T-helper 1 cell treated with Interleukin-12 subunit alpha and Interleukin-12 subunit beta and Interleukin-4 antibody, amounts not matched to agents 30 ng/mL and 1 ng/mL, for 36 hours (primary cell): ENCODE results near the gene FPR3. TPM values are rescaled to one million over a fixed set of nuclear protein-coding genes. Genes with fewer than 3 reads are reported as not detected.

ENCODE experiments used
- intact Hi-C: fragments of 100-400 bp; cut with micrococcal nuclease; formaldehyde crosslinking; loops from one replicate; pipeline ENCODE4 v1.15.1; 2024
- total RNA-seq: library from RNA; stranded (reverse); gene quantifications from 2 replicates; pipeline ENCODE4 v1.2.3, GENCODE V29; 2022

Gene FPR3
- not detected in 2 replicates for total RNA-seq

GRCh38 chr19:51794885-51795490 is at the start of gene FPR3:
FPR3 (plus strand) TSS chr19:51795157; CDS start chr19:51823749, 28,592 bp downstream.
- intact Hi-C loops = no loop called here

DNA sequence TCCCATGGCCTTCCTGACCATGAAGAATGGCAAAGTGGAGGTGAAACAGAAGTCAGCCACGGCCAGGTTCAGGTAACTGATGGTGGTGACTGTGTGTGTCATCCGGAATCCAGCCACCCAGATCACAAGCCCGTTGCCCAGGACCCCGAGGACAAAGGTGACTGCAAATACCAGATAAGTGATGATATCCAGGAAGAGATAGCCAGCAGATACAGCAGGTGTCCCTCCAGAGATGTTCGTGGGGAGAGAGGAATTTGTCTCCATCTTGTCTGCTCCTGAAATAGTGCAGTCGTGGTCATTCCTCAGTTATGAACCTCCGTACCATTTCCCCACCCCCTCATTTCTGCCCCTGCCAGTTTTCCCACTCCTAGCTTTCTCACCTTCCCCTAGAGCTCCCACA is 48.2 kb upstream of the FPR3 start:
- intact Hi-C loops = no loop called here

DNA sequence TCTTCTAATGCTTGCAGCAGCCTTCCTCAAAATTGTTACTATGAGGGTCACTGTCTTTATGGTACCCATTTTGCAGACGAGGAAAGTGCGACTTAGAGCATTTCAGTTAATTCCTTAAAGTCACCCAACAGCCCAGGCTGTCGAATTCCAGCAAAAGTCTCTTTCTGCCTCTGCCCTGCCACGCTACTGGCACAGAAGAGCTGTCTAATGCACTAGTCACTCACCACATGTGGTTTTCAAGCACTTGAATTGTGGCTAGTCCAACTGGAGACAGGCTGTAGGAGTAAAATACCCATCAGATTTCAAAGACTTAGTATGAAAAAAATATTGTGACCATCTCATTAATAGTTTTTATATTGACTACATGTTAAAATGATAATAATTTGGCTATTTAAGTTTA is 45.0 kb upstream of the FPR3 start:
- intact Hi-C loops = no loop called here

- intact Hi-C loops = no loop called here
Measured at GRCh38 chr19:51750400-51751094, 44.4 kb upstream of the FPR3 start.

GRCh38 chr19:51751655-51752054 is 43.3 kb upstream of the FPR3 start, which contains the start of gene FPR1:
FPR1 (minus strand) TSS chr19:51751878; CDS start chr19:51746994, 4,884 bp downstream.
- intact Hi-C loops = no loop called here

DNA sequence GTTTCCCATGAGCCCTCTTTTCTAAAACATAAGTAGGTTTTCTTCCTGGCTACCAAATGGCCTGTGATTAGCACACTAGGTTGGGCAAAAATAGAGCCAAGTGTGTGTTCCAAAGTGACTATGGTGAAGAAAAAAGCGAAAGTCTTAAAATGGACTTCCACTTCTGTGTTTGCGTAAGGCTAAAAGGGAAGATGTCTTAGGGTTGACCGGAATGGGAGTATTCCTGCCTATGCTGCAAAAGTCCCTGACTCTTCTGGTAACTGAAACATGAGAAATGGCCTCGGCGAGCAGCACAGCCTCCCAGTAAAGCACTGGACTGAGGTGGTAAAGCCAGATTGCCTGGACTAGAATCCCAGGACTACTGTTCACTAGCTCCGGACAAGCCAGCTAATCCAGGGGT is 40.8 kb upstream of the FPR3 start:
- intact Hi-C loops = no loop called here

DNA sequence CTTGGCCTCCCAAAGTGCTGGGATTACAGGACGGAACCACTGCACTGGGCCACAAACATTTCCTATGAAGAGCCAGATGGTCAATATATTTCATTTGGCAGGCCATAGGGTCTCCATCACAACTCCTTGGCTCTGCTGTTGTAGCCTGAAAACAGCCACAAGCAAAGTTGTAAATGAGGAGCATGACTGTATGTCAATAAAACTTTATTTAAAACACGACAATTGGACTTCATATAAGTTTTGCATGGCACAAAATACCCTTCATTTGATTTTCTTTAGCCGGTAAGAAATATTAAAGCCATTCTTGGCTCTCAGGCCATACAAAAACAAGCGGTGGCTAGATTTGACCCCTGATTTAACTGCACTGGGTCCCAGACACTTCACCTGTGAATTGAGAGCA is 40.2 kb upstream of the FPR3 start:
- intact Hi-C loops = no loop called here

DNA sequence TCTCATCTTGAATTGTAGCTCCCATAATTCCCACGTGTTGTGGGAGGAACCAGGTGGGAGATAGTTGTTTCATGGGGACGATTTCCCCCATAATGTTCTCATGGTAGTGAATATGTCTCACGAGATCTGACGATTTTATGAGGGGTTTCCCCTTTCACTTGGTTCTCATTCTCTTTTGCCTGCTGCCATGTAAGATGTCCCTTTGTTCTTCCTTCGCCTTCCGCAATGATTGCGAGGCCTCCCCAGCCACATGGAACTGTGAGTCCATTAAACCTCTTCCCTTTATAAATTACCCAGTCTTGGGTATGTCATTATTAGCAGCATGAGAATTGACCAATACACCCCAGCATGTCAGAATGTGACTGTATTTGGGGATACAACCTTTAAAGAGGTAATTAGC is 39.4 kb upstream of the FPR3 start:
- intact Hi-C loops = no loop called here

DNA sequence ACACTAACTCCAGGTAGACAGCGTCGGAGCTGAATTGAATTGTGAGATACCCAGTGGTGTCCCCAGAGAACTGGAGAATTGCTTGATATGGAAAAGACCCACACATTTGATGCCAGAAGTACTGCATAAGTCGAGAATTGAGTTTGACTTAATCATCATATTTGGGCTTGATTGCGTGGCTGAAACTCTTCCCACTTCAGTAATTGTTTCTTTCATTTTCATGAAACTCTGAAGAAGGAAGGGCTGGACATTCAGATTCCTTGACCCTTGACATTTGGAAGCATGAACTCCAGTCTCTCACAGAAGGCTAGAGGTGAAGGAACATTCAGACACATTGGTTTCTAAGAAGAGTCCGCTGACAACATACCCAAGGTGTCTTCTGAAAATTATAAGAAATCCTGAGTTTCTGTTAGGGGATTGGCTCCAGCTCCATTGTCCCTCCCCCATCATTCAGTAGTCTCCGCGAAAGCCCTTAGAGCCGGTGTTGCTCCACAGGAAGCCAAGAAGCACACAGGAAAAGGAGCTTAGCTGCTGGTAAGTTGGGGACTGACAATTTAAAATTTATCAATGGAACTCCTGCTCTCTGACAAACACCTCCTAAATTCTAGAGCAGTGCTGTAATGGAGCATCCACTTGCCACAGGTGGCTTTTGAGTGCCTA is 34.1 kb upstream of the FPR3 start, which contains the start of gene FPR2:
FPR2 (plus strand) TSS at position 484 of the 660 bp plus-strand sequence. CDS start 7,479 bp downstream, outside the sequence.
- intact Hi-C loops = no loop called here

- intact Hi-C loops = no loop called here
Measured at GRCh38 chr19:51761696-51762095, 33.3 kb upstream of the FPR3 start.

DNA sequence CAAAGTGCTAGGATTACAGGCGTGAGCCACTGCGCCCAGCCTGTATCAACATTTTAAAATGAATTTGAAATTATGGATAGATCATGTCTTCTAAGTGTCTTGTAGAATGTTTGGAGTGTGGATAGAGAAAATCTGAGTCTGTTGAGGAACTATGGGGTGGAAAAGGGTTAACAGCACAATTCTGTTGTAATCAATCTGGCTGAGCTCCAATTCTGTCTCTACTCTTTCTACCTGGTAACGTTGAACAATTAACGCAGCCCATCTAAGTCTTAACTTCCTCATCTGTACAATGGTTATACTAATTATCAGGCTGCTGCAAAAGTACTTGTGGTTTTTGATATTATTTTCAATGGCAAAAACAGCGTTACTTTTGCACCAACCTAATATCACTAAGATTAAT is 29.9 kb upstream of the FPR3 start:
- intact Hi-C loops = no loop called here

GRCh38 chr19:51766461-51766860 is 28.5 kb upstream of the FPR3 start:
- intact Hi-C loops = no loop called here

- intact Hi-C loops = no loop called here
Measured at GRCh38 chr19:51771376-51772130, 23.4 kb upstream of the FPR3 start.

GRCh38 chr19:51772977-51773376 is 22.0 kb upstream of the FPR3 start:
- intact Hi-C loops = no loop called here

DNA sequence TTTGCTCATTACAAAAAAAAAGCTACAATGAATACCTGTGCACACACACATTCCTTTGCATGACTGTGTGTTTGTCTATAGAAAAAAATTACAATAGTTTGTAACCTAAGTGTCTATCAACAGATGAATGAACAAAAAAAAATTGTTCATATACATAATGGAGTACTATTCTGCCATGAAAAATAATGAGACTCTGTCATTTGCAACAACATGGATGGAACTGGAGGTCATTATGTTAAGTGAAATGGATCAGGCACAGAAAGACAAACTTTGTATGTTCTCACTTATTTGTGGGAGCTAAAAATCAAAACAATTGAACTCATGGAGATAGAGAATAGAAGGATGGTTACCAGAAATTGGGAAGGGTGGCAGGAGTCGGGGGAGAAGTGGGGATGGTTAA is 18.4 kb upstream of the FPR3 start:
- intact Hi-C loops = loop anchor here (5.0 kb wide), 1 partner anchor 119 kb away; no protein-coding TSS in a partner anchor

DNA sequence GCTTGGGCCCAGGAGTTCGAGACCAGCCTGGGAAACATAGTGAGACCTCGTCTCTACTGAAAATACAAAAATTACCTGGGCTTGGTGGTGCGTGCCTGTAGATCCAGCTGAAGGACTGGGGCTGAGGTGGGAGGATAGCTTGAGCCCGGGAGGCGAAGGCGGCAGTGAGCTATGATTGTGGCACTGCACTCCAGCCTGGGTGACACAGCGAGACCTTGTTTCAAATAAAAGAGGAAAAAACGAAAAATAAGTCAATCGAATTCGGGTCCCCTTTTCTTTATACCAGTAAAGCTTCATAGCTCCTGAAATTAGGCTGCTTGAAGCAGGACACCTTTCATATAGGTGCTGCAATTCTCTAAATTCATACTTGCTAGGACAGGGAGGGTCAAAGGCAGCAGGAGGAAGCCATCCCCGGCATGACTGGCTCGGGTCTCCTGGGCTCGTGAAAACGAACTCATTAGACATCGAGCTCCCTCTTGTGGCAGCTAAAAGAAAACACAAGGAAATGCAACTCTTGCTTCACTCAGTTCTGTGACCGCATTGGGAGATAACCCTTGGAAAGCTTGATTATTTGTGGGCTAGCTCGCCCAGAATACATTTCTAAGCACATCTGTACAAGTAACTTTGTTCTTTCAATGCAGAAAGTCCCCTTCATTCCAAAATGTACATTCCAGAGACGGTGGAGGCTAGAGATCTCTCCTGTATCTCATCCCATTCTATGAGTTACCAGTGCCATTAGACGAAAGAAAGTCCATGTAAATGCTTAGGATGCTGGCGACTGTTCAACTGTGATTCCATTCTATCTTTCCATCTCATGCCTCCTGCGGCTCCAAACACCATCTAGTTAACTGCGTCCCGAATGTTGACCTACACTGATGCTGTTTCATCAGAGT is 17.1 kb upstream of the FPR3 start:
- intact Hi-C loops = loop anchor here (1.0 to 5.0 kb wide), 4 partner anchors 121 to 460 kb away; no protein-coding TSS in a partner anchor

GRCh38 chr19:51779181-51779580 is 15.8 kb upstream of the FPR3 start:
- intact Hi-C loops = loop anchor here (2.0 to 5.0 kb wide), 3 partner anchors 122 to 440 kb away; no protein-coding TSS in a partner anchor

DNA sequence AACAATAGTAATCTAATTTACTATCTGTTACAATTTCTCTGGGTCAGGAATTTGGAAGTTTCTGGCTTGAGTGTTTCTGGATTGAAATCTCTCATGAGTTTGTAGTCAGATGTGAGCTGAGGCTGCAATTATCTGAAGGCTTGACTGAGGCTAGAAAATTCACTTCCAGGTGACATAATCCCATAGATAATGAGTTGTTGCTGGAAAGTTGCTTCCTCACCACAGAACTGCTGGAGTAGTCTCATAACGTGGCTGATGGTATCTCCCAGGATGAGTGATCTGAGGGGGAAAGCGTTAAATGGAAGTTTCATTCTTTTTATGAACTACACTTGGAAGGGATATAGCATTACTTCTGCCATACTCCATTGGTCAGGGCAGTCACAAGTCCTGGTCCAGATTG is 15.3 kb upstream of the FPR3 start:
- intact Hi-C loops = loop anchor here (2.0 to 5.0 kb wide), 3 partner anchors 122 to 441 kb away; no protein-coding TSS in a partner anchor

GRCh38 chr19:51780270-51780669 is 14.7 kb upstream of the FPR3 start:
- intact Hi-C loops = no loop called here

- intact Hi-C loops = no loop called here
Measured at GRCh38 chr19:51781999-51782398, 13.0 kb upstream of the FPR3 start.
